GM13976 (cell line): ENCODE results near the gene PODXL.

ENCODE experiments used
- DNase-seq: peaks from one replicate; pipeline ENCODE4 v3.0.0; 2012; ENCODE audit warnings: low spot score
- in situ Hi-C: fragments of 300-500 bp; cut with MboI; formaldehyde crosslinking; loops from one replicate; pipeline ENCODE4 v1.12.0; 2022; ENCODE audit warnings: low sequenced_read_pairs, mixed read lengths, inconsistent platforms; ENCODE audit not compliant: unreplicated experiment
- TF ChIP-seq, protein P1 (sequence below): IDR thresholded peaks from 2 replicates; pipeline ENCODE4 v1.5.1; 2012; ENCODE audit warnings: borderline replicate concordance, mild to moderate bottlenecking; ENCODE audit not compliant: insufficient read depth; ENCODE audit errors: extremely low read depth, missing control alignments, control extremely low read depth

Gene PODXL

DNA sequence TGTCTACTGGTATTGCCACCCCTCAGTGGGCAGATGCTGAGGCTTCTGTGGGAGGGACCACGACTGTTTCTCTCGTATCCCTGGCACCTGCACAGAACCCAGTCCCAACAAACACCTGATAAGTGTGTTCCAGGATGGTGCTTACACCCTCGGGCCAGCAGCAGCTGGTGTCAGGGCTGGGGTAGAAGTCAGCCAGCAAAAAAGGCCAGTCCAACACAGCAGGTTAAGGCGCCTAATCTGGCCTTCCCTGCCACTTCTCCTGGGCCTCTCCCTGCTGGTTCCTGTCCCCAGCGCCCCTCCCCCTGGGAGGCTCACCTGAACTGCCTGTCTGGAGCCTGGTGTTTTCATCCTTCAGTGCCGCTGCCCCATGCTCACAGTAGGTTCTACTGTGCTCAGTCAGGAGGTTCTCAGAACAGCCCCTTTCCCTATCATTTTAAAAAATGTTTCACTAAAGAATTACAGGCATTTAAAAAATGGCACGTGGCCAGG lies 20.0 kb downstream of the PODXL start:
- DNase-seq = no peak
- in situ Hi-C loops = no loop called here
- TF ChIP-seq, protein P1, sequence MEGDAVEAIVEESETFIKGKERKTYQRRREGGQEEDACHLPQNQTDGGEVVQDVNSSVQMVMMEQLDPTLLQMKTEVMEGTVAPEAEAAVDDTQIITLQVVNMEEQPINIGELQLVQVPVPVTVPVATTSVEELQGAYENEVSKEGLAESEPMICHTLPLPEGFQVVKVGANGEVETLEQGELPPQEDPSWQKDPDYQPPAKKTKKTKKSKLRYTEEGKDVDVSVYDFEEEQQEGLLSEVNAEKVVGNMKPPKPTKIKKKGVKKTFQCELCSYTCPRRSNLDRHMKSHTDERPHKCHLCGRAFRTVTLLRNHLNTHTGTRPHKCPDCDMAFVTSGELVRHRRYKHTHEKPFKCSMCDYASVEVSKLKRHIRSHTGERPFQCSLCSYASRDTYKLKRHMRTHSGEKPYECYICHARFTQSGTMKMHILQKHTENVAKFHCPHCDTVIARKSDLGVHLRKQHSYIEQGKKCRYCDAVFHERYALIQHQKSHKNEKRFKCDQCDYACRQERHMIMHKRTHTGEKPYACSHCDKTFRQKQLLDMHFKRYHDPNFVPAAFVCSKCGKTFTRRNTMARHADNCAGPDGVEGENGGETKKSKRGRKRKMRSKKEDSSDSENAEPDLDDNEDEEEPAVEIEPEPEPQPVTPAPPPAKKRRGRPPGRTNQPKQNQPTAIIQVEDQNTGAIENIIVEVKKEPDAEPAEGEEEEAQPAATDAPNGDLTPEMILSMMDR = no peak

DNA sequence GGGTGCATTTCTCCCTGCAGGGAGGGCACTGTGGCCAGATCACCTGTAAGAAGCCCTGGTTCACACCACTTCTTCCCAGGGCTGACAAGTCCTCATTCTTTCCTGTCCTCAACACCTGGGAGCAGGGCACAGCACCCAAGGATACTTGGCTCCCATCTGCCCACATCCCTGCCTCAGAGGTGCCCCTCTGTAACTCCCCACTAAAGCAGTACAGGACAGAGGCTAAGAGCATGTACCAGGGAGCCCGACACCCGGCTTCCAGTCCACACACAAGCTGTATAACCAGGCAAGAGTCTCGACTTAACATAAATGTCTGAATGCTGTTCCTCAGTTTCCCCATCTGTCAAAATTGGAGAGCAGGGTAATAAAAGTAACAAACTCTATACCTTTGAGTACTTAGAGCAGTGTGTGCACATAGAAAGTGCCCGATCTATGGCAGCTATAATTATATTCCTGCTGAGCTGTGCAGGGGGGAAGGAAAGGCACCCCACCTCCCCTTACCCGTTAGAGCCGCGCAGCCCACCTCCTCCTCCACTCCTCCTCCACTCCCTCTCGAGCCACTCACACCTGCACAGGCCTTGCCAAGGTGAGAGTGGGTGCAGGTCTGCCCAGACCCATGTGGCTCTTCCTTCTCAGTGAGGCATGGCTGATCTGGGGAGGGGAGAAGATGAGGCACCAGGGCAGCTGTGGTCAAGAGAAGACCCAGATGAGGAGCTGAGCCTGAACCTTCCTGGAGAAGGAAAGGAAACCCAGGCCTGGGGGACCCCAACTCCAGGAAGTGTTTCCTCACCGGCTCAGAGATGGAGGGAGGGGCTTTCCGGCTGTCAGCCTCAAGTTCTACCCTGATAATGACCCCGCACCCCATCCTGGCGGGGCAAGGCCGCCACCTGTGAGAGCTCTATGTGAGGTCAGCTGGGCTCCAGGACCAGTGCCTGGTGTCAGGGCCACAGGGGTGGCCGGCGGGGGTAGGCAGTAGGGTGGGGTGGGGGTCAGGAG lies 22.6 kb downstream of the PODXL start:
- in situ Hi-C loops = no loop called here
- TF ChIP-seq, protein P1 = no peak
- DNase-seq = no peak

DNA sequence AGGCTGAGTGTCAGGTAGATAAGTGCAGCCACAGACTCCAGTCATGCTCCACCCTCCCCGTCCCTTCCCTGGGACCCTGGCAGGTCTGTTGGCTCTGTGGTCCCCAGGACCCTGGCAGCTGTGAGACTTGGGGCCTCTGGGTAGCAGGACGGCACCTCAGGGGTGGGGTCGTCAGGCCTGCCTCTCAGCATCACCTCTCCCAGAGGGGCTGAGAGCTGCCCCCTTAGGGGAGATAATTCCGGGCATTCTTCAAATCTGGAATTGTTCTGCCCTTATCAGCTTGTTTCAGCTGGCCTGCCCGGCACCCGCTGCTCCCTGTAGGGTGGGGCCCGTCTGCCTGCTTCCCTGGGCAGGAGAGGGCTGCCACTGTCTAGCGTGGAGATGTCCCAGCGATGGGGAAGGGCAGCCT lies 23.3 kb downstream of the PODXL start:
- no peak for DNase-seq
- TF ChIP-seq, protein P1 = no peak
- in situ Hi-C loops = no loop called here

DNA sequence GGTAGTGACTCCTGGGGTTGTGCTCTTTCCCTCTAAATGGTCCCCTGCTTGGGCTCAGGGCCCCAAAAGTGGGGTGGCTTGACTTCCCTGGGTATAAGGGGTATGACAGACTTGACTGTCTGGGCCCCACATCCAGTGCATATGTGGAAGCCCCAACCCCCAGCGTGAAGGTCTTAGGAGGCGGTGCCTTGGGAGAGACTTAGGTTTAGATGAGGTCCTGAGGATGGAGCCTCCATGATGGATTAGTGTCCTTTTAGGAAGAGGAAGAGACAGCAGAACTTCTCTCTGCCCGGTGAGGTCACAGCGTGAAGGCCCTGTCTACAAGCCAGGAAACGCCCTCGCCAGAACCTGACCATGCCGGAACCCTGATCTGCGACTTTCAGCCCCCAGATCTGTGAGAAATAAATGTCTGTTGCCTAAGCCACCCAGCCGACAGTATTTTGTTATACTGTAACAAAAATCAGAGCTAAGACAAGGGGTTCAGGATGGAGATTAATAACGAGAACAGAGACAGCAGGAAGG lies 23.8 kb downstream of the PODXL start:
- TF ChIP-seq, protein P1 = no peak
- in situ Hi-C loops = no loop called here
- no peak for DNase-seq

DNA sequence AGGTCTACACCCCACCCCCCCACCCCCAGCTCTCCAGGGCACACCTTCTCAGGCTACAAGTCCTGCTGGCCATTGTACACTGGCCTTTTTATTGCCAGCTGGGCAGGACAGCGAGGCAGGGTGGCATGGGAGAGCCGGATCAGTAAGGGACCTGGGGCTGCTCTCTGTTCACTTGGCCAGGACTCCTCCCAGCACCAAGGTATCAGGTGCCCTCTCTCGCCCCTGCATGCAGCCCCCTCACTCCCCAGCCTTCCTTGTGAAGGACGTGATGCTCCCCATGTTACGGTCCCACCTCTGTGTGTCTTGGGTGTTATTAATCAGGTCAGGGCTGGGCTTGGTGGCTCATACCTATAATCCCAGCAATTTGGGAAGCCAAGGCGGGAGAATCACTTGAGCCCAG lies 26.3 kb downstream of the PODXL start:
- TF ChIP-seq, protein P1 = no peak
- in situ Hi-C loops = no loop called here
- DNase-seq = no peak

DNA sequence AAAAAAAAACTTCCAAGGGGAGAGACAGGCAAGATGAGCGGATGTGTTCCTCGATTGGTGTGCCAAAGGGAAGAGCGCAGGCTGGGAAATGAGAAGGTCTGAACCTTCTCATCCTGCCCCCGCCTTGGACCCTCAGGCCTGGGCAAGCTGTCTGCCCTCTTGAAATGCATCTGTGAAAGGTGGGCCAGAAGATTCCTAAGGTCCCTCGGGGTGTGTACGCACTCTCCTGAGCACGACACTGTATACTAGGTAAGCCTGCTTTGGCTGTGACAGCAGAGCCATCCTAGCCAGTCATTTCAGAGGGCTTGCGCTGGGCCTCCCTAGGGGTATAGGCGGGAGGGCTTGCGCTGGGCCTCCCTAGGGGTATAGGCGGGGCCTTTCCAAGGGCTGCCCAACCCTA lies 26.8 kb downstream of the PODXL start:
- DNase-seq = no peak
- TF ChIP-seq, protein P1 = no peak
- in situ Hi-C loops = no loop called here
